GM21528 (cell line): Measurements from ENCODE around the gene RIC8B.

Source experiments
- ATAC-seq: cut with Tn5 transposase; IDR thresholded peaks from one replicate; pipeline ENCODE4 v1.9.1; 2021; ENCODE audit warnings: mild to moderate bottlenecking, moderate library complexity; ENCODE audit not compliant: unreplicated experiment, low FRiP score

Gene RIC8B

GRCh38 chr12:106791531-106791930, 17.0 kb downstream of the RIC8B start:
- ATAC-seq, result no peak

- no peak for ATAC-seq
Observed at GRCh38 chr12:106794369-106794768, 19.9 kb downstream of the RIC8B start.

- ATAC-seq, result no peak
Observed at GRCh38 chr12:106801167-106801708, 26.8 kb downstream of the RIC8B start.

GRCh38 chr12:106801830-106802533, 27.5 kb downstream of the RIC8B start:
- ATAC-seq, result no peak

- ATAC-seq, result no peak
Observed at GRCh38 chr12:106804668-106805067, 30.2 kb downstream of the RIC8B start.

GRCh38 chr12:106814714-106815113, 40.2 kb downstream of the RIC8B start:
- ATAC-seq, result no peak

GRCh38 chr12:106815741-106816140, 41.3 kb downstream of the RIC8B start:
- ATAC-seq, result no peak

GRCh38 chr12:106816231-106816630, 41.7 kb downstream of the RIC8B start:
- no peak for ATAC-seq

- ATAC-seq, result no peak
Observed at GRCh38 chr12:106819991-106820390, 45.5 kb downstream of the RIC8B start.

GRCh38 chr12:106831699-106832098, 57.2 kb downstream of the RIC8B start:
- ATAC-seq, result no peak

- ATAC-seq, result no peak
Observed at GRCh38 chr12:106837782-106838181, 63.3 kb downstream of the RIC8B start.

- ATAC-seq, result no peak
Observed at GRCh38 chr12:106839333-106839732, 64.9 kb downstream of the RIC8B start.

- no peak for ATAC-seq
Observed at GRCh38 chr12:106840243-106840642, 65.8 kb downstream of the RIC8B start.

GRCh38 chr12:106841510-106842302, 67.2 kb downstream of the RIC8B start:
- no peak for ATAC-seq

GRCh38 chr12:106845902-106846301, 71.4 kb downstream of the RIC8B start:
- ATAC-seq, result no peak

- no peak for ATAC-seq
Observed at GRCh38 chr12:106847861-106848260, 73.4 kb downstream of the RIC8B start.

- ATAC-seq, result no peak
Observed at GRCh38 chr12:106851306-106851705, 76.8 kb downstream of the RIC8B start.

- no peak for ATAC-seq
Observed at GRCh38 chr12:106854723-106855122, 80.2 kb downstream of the RIC8B start.

- no peak for ATAC-seq
Observed at GRCh38 chr12:106855221-106855758, 80.8 kb downstream of the RIC8B start.

GRCh38 chr12:106861984-106862916, 87.8 kb downstream of the RIC8B start:
- ATAC-seq, result no peak
